Astrocyte of the spinal cord (primary cell): ENCODE measurements around the gene RIBC2.
"Not testable (repeated sequence)": the region's sequence is repeated elsewhere in the genome, so short reads cannot be mapped to it uniquely, and the experiment has no call there.

Source experiments
- DNase-seq: peaks from one replicate; pipeline ENCODE4 v3.0.0; 2011; ENCODE audit warnings: low read depth, low spot score
- H3K4me3 ChIP-seq: 2 replicates; pipeline ENCODE4 v1.5.1; 2011; ENCODE audit warnings: low read depth, mild to moderate bottlenecking, low read length, moderate library complexity
- in situ Hi-C: cut with HindIII; loops from 2 replicates; pipeline ENCODE4 v1.10.0; 2017; ENCODE audit warnings: low sequenced_read_pairs
- TF ChIP-seq, protein P1 (sequence below): IDR thresholded peaks from 2 replicates; pipeline ENCODE4 v1.5.1; 2012; ENCODE audit warnings: low read depth, mild to moderate bottlenecking, low read length, inconsistent platforms

RIBC2 gene

DNA sequence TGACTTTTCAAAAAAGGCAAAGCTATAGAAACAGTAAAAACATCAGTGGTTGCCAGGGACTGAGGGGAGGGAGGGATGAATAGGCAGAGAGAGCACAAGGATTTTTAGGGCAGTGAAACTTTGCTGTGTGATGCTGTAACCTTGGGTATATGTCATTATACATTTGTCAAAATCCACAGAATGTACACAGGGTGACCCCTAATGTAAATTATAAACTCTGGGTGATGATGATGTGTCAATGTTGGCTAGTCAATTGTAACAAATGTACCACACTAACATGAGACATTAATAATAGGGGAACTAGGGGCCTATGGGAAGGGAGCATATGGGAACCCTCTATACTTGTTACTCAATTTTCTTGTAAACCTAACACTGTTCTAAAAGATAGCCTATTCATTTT is 24.8 kb downstream of the RIBC2 start:
- TF ChIP-seq, protein P1, sequence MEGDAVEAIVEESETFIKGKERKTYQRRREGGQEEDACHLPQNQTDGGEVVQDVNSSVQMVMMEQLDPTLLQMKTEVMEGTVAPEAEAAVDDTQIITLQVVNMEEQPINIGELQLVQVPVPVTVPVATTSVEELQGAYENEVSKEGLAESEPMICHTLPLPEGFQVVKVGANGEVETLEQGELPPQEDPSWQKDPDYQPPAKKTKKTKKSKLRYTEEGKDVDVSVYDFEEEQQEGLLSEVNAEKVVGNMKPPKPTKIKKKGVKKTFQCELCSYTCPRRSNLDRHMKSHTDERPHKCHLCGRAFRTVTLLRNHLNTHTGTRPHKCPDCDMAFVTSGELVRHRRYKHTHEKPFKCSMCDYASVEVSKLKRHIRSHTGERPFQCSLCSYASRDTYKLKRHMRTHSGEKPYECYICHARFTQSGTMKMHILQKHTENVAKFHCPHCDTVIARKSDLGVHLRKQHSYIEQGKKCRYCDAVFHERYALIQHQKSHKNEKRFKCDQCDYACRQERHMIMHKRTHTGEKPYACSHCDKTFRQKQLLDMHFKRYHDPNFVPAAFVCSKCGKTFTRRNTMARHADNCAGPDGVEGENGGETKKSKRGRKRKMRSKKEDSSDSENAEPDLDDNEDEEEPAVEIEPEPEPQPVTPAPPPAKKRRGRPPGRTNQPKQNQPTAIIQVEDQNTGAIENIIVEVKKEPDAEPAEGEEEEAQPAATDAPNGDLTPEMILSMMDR: no peak
- H3K4me3 ChIP-seq: no peak overlapping the region
- in situ Hi-C loops: no loop called here
- no peak for DNase-seq

DNA sequence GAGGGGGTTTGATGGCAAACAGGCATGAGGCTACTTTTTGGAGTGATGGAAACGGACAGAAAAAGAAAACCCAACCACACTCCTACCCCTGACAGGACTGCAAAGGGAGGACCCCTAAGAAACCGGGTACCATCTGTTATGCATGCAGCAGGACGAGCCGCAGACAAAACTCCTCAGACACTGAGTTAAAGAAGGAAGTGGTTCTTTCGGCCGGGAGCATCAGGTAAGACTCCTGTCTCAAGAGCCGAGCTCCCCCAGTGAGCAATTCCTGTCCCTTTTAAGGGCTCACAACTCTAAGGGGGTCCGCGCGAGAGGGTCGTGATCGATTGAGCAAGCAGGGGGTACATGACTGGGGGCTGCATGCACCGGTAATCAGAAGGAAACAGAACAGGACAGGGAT is 27.2 kb downstream of the RIBC2 start:
- in situ Hi-C loops: not testable (repeated sequence)

DNA sequence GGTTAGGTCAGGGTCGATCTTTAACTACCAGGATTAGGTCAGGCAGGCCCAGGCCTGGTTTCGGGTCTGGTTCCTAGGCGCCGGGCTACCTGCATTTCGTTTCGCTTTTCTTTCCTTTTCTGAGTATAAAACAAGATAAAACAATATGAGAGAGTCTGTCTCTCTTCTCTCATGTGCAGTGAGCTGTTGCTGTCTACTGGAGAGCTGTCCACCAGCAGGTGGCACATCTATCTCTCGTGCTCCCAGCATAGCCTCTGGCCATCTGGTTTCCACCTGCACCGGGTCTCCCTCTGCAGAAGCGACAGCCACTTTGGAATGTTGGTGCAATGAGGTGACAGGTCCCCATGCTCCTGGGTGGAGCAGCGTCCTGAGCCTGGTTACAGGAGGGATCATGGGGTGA is 27.6 kb downstream of the RIBC2 start:
- TF ChIP-seq, protein P1: peak; percentile 86
- no peak overlapping the region for H3K4me3 ChIP-seq
- DNase-seq: peak; percentile 64
- in situ Hi-C loops: no loop called here

More for the DNA sequence above, 27.2 kb downstream of the RIBC2 start:
- DNase-seq, H3K4me3 ChIP-seq: not testable (repeated sequence)

DNA sequence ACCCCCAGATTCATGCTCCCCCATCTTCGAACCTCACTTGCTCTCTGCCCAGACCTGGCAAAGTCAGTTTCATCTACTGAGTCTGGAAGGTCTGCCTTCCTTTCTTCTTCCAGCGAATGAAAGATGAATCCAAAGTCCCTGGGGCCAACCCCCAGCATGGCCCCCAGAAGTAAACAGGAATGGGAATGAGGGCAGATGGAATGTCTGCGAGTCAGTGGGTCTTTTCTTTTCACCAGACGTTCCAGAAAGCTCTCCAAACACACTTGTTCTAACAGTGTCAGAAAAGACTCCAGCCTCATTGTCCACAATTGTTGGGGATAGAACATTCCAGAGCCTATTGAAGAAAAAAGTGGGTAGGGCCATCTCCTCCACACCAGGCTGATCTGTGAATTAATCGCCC is 28.6 kb downstream of the RIBC2 start:
- TF ChIP-seq, protein P1: no peak
- DNase-seq: no peak
- in situ Hi-C loops: no loop called here

DNA sequence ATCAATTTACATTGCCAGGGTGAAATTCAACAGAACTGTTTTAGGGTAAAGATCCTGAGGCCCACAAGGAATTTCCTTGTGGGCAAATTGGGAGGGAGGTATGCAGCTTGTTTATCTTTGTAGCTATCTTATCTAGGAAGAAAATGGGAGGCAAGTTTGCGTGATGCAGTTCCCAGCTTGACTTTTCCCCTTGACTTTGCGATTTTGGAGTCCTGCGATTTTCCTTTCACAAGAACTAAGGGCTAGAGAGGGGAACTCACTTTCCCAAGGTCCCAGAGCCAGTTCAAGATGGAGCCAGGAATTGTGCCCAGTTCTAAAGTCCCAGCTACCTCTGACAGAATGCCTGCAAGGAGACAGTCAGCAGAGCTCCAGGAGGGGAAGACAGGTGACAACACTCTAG is 30.7 kb downstream of the RIBC2 start:
- DNase-seq: no peak
- in situ Hi-C loops: no loop called here
- TF ChIP-seq, protein P1: no peak
- no peak overlapping the region for H3K4me3 ChIP-seq

More for the DNA sequence above, 28.6 kb downstream of the RIBC2 start:
- no peak overlapping the region for H3K4me3 ChIP-seq

DNA sequence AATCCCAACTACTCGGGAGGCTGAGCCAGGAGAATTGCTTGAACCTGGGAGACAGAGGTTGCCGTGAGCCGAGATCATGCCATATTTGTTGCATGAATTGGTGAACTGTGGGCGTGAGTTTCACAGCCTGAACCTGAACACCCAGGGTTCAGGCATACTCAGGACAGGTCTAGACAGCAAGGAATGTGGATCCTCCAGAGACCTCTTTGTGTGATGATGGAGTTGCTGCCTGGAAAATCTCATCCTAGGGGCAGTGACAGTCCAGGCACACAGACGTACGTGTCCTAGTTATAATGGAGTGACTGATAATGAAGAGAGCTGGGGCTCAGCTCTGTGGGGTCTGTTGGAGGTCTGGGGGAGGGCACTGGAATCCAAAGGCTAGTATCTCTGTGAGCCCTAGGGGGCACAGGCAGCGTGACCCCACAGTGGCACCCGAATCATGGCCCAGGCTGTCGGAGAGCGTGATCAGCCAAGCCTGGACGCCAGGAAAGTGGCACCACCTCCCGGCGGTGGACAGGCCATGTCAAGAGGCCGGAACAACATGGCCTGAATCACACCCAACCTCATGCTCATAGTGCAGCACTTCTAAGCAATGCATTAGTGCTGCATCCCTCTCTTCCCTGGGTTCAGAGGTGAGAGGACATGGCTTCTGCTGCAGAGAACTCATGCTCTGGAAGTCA is 31.7 kb downstream of the RIBC2 start:
- in situ Hi-C loops: no loop called here
- TF ChIP-seq, protein P1: no peak
- no peak for DNase-seq
- H3K4me3 ChIP-seq: no peak overlapping the region

DNA sequence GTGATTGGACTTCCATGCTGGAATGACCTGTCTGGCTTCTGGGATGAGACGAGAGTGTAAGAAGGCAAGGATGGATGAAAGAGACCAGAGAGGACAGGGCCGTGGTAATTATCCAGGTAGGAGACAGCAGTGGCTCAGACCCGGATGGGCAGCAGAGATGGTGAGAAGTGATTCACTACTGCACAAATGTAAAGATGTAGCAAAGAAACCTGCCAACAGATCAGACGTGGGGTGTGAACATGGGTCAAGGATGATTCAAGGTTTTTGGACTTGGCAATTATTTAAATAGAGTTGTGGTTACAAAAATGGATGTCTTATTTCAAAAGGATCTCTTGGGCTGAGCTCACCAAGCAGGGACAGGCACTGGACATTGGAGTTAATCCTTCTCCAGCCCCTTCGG is 32.7 kb downstream of the RIBC2 start:
- H3K4me3 ChIP-seq: no peak overlapping the region
- in situ Hi-C loops: no loop called here
- DNase-seq: no peak
- TF ChIP-seq, protein P1: no peak

DNA sequence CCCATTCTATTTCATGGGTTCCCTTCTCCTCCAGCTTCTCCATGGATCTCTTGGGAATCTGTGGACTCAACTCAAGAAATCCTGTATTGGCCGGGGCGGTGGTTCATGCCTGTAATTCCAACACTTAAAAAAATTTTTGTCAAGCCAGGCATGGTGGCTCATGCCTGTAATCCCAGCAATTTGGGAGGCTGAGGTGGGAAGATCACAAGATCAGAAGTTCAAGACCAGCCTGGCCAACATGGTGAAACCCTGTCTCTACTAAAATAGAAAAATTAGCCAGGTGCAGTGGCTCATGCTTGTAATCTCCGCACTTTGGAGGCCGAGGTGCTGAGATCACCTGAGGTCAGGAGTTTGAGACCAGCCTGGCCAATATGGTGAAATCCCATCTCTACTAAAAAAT is 34.1 kb downstream of the RIBC2 start:
- DNase-seq, in situ Hi-C loops, H3K4me3 ChIP-seq: not testable (repeated sequence)
